Neural cell (in vitro differentiated cells): ENCODE results near the gene TPRX1. TPM values are rescaled to one million over a fixed set of nuclear protein-coding genes. Genes with fewer than 3 reads are reported as not detected.

ENCODE experiments used
- H2AFZ ChIP-seq: fragments of 200-600, 300-800 bp; sonication (generic), shearing (Covaris generic); 2 replicates; pipeline ENCODE4 v1.6.0; 2014; ENCODE audit warnings: low read depth, mild to moderate bottlenecking, antibody characterized with exemption, low read length, moderate library complexity
- H3F3A ChIP-seq: fragments of 200-600 bp; shearing (Covaris generic); 2 replicates; pipeline ENCODE4 v1.6.1; 2016; ENCODE audit warnings: mild to moderate bottlenecking, moderate library complexity, mixed read lengths, antibody characterized with exemption, low read length; ENCODE audit not compliant: insufficient read depth, poor library complexity, severe bottlenecking
- H3K27ac ChIP-seq: fragments of 200-600, 300-800 bp; sonication (generic), shearing (Covaris generic); 2 replicates; pipeline ENCODE4 v1.5.1; 2014; ENCODE audit warnings: mild to moderate bottlenecking, low read length, moderate library complexity
- H3K27me3 ChIP-seq: fragments of 300-800, 200-600 bp; sonication (generic), shearing (Covaris generic); 2 replicates; pipeline ENCODE4 v1.6.0; 2014; ENCODE audit warnings: mild to moderate bottlenecking, low read depth, low read length, moderate library complexity; ENCODE audit not compliant: insufficient read depth
- H3K36me3 ChIP-seq: fragments of 300-800, 200-600 bp; sonication (generic), shearing (Covaris generic); 2 replicates; pipeline ENCODE4 v1.5.1; 2014; ENCODE audit warnings: mild to moderate bottlenecking, antibody characterized with exemption, low read length, moderate library complexity; ENCODE audit not compliant: insufficient read depth
- H3K4me2 ChIP-seq: fragments of 300-800, 200-600 bp; sonication (generic), shearing (Covaris generic); 2 replicates; pipeline ENCODE4 v1.6.0; 2014; ENCODE audit warnings: mild to moderate bottlenecking, low read length
- H3K4me3 ChIP-seq: fragments of 300-800, 200-600 bp; sonication (generic), shearing (Covaris generic); 2 replicates; pipeline ENCODE4 v1.5.1; 2014; ENCODE audit warnings: mild to moderate bottlenecking, low read length, moderate library complexity
- H3K79me2 ChIP-seq: fragments of 200-600 bp; shearing (Covaris generic); replicated peaks from 2 replicates; pipeline ENCODE4 v1.6.0; 2014; ENCODE audit warnings: mild to moderate bottlenecking, low read length, moderate library complexity; ENCODE audit not compliant: insufficient read depth
- H3K9ac ChIP-seq: fragments of 300-800, 200-600 bp; sonication (generic), shearing (Covaris generic); 2 replicates; pipeline ENCODE4 v1.6.1; 2016; ENCODE audit warnings: mild to moderate bottlenecking, low read length, mixed read lengths
- H3K9me2 ChIP-seq: fragments of 200-600 bp; shearing (Covaris generic); 2 replicates; pipeline ENCODE4 v1.6.1; 2016; ENCODE audit warnings: mild to moderate bottlenecking, low read length, mixed read lengths; ENCODE audit not compliant: insufficient read depth
- H3K9me3 ChIP-seq: fragments of 200-600, 300-800 bp; sonication (generic), shearing (Covaris generic); 2 replicates; pipeline ENCODE4 v1.6.1; 2016; ENCODE audit warnings: mild to moderate bottlenecking, mixed run types, low read length, moderate library complexity, mixed read lengths
- H4K20me1 ChIP-seq: fragments of 200-600 bp; shearing (Covaris generic); 2 replicates; pipeline ENCODE4 v1.6.1; 2016; ENCODE audit warnings: mild to moderate bottlenecking, mixed run types; ENCODE audit not compliant: insufficient read depth
- EP300 ChIP-seq: fragments of 450-650 bp; conservative IDR thresholded peaks from 2 replicates; pipeline ENCODE4 v1.6.1; 2014; ENCODE audit warnings: antibody characterized with exemption, mild to moderate bottlenecking, moderate library complexity; ENCODE audit not compliant: poor library complexity, severe bottlenecking
- EZH2 ChIP-seq: fragments of 200-600, 300-800 bp; shearing (Covaris generic), sonication (generic); IDR thresholded peaks from 2 replicates; pipeline ENCODE4 v1.6.1; 2014; ENCODE audit warnings: antibody characterized with exemption, low read length, borderline replicate concordance, mild to moderate bottlenecking; ENCODE audit not compliant: insufficient read depth, poor library complexity, severe bottlenecking
- MXI1 ChIP-seq: fragments of 450-650 bp; conservative IDR thresholded peaks from 2 replicates; pipeline ENCODE4 v1.6.1; 2014; ENCODE audit warnings: antibody characterized with exemption, mild to moderate bottlenecking; ENCODE audit not compliant: poor library complexity, severe bottlenecking
- POLR2AphosphoS5 ChIP-seq: IDR thresholded peaks from 2 replicates; pipeline ENCODE4 v1.6.1; 2012
- RAD21 ChIP-seq: fragments of 450-650 bp; conservative IDR thresholded peaks from 2 replicates; pipeline ENCODE4 v1.6.1; 2014; ENCODE audit warnings: antibody characterized with exemption, mild to moderate bottlenecking, moderate library complexity
- SMC3 ChIP-seq: fragments of 450-650 bp; conservative IDR thresholded peaks from 2 replicates; pipeline ENCODE4 v1.6.1; 2014; ENCODE audit warnings: antibody characterized with exemption, mild to moderate bottlenecking, moderate library complexity; ENCODE audit not compliant: poor library complexity
- TAF1 ChIP-seq: IDR thresholded peaks from 2 replicates; pipeline ENCODE4 v1.6.1; 2012; ENCODE audit warnings: low read depth
- polyA plus RNA-seq: library from polyadenylated mRNA; depleted of rRNA; stranded (reverse); fragments of >200 nt; gene quantifications from 2 replicates; pipeline ENCODE4 v1.2.3, GENCODE V29; 2014
- TF ChIP-seq, protein P1 (sequence below): IDR thresholded peaks from 2 replicates; pipeline ENCODE4 v1.6.1; 2012; ENCODE audit warnings: borderline replicate concordance
- TF ChIP-seq, protein P2 (sequence below): fragments of 450-650 bp; IDR thresholded peaks from 2 replicates; pipeline ENCODE4 v1.5.1; 2014; ENCODE audit warnings: antibody characterized with exemption, mild to moderate bottlenecking, moderate library complexity; ENCODE audit not compliant: poor library complexity, severe bottlenecking

TPRX1 gene
- polyA plus RNA-seq, 1 donor from 2014 or later = not detected

GRCh38 chr19:47848425-47848822, 44.1 kb upstream of the TPRX1 start:
- Histone ChIP-seq H3K27ac (no peak overlapping the region), H4K20me1 (no peaks in the 10 kb centered on the region), H3K4me2 (no peak overlapping the region), H3K36me3 (no peaks in the 10 kb centered on the region), H3F3A (no peaks in the 10 kb centered on the region), H3K9me2 (no peaks in the 10 kb centered on the region), H2AFZ (no peak overlapping the region), H3K79me2 (no peaks in the 10 kb centered on the region), H3K27me3 (no peaks in the 10 kb centered on the region), H3K4me3 (no peak overlapping the region), H3K9me3 (no peaks in the 10 kb centered on the region), H3K9ac (no peak overlapping the region)
- TF ChIP-seq SMC3 = no peak
- no peak for TF ChIP-seq RAD21
- no peak for TF ChIP-seq EZH2

DNA sequence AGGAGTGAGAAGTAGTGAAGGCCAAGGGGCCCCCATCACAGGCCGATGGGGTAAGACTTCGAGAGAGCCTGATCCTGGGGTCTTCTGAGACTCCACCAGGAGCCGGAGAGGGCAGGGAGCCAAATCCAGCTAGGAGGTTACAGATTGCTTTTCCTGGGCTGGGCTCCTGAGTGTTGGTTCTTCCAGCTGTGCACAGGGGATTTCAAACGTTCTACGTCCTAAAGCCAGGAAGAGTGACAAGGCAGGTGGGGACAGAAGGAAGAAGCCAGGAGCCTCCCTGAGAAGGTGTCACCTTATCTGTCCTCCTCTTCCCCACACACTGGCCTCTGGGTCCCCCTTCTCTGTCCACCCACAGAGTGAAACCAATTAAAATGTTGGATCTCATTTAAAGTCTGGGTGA, 38.6 kb upstream of the TPRX1 start:
- no peaks in the 10 kb centered on the region for H3K9me2 ChIP-seq
- no peak overlapping the region for H3K4me2 ChIP-seq
- no peak overlapping the region for H3K4me3 ChIP-seq
- no peak overlapping the region for H3K9ac ChIP-seq
- H4K20me1 ChIP-seq = no peaks in the 10 kb centered on the region
- no peaks in the 10 kb centered on the region for H3K36me3 ChIP-seq
- TF ChIP-seq, protein P1, sequence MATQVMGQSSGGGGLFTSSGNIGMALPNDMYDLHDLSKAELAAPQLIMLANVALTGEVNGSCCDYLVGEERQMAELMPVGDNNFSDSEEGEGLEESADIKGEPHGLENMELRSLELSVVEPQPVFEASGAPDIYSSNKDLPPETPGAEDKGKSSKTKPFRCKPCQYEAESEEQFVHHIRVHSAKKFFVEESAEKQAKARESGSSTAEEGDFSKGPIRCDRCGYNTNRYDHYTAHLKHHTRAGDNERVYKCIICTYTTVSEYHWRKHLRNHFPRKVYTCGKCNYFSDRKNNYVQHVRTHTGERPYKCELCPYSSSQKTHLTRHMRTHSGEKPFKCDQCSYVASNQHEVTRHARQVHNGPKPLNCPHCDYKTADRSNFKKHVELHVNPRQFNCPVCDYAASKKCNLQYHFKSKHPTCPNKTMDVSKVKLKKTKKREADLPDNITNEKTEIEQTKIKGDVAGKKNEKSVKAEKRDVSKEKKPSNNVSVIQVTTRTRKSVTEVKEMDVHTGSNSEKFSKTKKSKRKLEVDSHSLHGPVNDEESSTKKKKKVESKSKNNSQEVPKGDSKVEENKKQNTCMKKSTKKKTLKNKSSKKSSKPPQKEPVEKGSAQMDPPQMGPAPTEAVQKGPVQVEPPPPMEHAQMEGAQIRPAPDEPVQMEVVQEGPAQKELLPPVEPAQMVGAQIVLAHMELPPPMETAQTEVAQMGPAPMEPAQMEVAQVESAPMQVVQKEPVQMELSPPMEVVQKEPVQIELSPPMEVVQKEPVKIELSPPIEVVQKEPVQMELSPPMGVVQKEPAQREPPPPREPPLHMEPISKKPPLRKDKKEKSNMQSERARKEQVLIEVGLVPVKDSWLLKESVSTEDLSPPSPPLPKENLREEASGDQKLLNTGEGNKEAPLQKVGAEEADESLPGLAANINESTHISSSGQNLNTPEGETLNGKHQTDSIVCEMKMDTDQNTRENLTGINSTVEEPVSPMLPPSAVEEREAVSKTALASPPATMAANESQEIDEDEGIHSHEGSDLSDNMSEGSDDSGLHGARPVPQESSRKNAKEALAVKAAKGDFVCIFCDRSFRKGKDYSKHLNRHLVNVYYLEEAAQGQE = no peak
- TF ChIP-seq EP300 (no peak), SMC3 (no peak), RAD21 (no peak), TAF1 (no peak), POLR2AphosphoS5 (no peak), MXI1 (no peak)
- TF ChIP-seq, protein P2, sequence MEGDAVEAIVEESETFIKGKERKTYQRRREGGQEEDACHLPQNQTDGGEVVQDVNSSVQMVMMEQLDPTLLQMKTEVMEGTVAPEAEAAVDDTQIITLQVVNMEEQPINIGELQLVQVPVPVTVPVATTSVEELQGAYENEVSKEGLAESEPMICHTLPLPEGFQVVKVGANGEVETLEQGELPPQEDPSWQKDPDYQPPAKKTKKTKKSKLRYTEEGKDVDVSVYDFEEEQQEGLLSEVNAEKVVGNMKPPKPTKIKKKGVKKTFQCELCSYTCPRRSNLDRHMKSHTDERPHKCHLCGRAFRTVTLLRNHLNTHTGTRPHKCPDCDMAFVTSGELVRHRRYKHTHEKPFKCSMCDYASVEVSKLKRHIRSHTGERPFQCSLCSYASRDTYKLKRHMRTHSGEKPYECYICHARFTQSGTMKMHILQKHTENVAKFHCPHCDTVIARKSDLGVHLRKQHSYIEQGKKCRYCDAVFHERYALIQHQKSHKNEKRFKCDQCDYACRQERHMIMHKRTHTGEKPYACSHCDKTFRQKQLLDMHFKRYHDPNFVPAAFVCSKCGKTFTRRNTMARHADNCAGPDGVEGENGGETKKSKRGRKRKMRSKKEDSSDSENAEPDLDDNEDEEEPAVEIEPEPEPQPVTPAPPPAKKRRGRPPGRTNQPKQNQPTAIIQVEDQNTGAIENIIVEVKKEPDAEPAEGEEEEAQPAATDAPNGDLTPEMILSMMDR = no peak
- no peak overlapping the region for H2AFZ ChIP-seq
- no peaks in the 10 kb centered on the region for H3F3A ChIP-seq
- H3K27ac ChIP-seq = no peak overlapping the region
- H3K27me3 ChIP-seq = no peaks in the 10 kb centered on the region
- H3K9me3 ChIP-seq = no peaks in the 10 kb centered on the region
- no peaks in the 10 kb centered on the region for H3K79me2 ChIP-seq

DNA sequence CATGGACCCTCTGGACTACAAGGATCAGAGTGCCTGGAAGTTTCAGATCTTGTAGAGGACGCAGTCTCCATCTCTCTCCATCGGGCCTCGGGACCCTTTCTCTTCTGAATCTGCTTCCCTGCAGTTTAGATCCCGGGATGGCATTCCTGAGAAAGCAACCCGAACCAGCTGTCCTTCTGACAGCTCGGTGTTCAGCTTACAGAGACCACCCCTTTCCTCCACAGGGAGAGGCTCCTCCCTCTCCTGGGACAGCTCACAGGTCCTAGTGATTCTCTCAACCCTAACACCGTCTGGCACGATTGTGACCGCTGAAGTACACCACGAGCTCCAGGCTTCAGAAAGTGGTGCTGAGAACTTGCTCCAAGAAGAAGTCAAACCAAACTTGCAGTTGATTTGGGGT, 35.6 kb upstream of the TPRX1 start:
- H3K79me2 ChIP-seq = no peaks in the 10 kb centered on the region
- H3K4me3 ChIP-seq = no peak overlapping the region
- no peak overlapping the region for H3K4me2 ChIP-seq
- H3F3A ChIP-seq = no peaks in the 10 kb centered on the region
- H3K36me3 ChIP-seq = no peaks in the 10 kb centered on the region
- H2AFZ ChIP-seq = no peak overlapping the region
- TF ChIP-seq MXI1 (no peak), RAD21 (no peak), TAF1 (no peak), SMC3 (no peak), EZH2 (no peak), EP300 (no peak), POLR2AphosphoS5 (no peak)
- TF ChIP-seq, protein P1 = no peak
- TF ChIP-seq, protein P2 = no peak
- H3K9me2 ChIP-seq = no peaks in the 10 kb centered on the region
- no peaks in the 10 kb centered on the region for H3K27me3 ChIP-seq
- H3K9me3 ChIP-seq = no peaks in the 10 kb centered on the region
- H3K9ac ChIP-seq = no peak overlapping the region
- H3K27ac ChIP-seq = no peak overlapping the region
- no peaks in the 10 kb centered on the region for H4K20me1 ChIP-seq
